Measurements from ENCODE around the gene SIRPA. TPM values are rescaled to one million over a fixed set of nuclear protein-coding genes. Genes with fewer than 3 reads are reported as not detected.
"Not testable (repeated sequence)": the region's sequence is repeated elsewhere in the genome, so short reads cannot be mapped to it uniquely, and the experiment has no call there.

Gene SIRPA
- total RNA-seq, 1 donor from 2014 or later: 20.9 TPM

DNA sequence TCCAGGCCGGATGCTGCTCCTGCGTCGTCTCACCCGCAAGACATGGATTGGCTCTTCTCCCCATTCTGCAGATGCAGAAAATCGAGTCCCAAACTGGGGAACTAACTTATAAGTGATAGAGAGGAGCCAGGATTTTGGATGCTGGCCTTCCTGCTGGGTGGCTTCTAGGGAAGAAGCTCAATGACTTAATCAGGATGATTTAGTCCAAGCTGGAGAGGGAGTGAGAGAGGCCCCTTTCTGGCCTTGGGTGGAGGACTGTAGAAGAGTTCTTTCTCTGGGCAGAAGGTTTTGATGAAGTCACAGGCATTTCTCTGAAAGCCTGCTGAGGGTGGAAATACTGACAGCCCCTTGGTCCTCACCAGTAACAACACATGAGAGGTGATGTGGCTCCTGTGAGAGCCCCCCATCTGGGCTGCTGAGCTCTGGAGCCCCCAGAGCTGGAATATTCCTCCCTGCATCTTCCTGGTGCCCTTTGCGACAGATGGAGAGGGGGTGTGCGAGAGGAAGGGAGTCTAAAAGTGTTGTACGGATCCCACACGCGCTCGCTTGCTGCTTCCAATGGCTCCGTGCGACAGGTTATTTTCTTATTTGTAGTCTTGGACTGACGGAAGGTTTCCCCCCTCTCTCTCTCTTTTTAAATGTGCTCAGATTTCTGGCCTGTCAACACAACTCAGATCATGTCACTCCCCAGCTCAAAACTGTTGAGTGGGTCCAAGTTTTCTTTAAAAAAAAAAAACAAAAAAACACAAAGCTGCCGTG lies 3.5 kb downstream of the SIRPA start:
- DNase-seq (ENCODE audit: missing footprints): peak; percentile 27
- no peak for ATAC-seq
- intact Hi-C loops (cut with DNase I): loop anchor here (5.0 to 10.0 kb wide), 2 partner anchors 34 to 276 kb away; no protein-coding TSS in a partner anchor

DNA sequence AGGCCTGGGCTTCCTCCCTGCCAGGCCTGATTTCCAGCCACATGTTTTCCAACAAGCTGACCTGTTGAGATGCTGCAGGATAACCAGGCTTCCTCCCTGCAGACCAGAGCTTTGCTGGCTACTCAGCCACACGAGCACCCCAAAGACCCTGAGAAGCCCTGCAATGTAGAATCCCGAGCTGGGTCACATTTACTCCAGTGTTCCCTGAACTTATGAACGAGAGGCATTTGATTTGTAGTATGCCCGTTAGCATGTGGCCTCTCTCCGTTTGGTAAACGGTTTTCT lies 4.0 kb downstream of the SIRPA start:
- intact Hi-C loops (cut with DNase I): loop anchor here (5.0 to 10.0 kb wide), 2 partner anchors 33 to 276 kb away; no protein-coding TSS in a partner anchor
- peak; percentile 7 for DNase-seq (ENCODE audit: missing footprints)
- ATAC-seq: no peak

GRCh38 chr20:1900321-1900801 lies 5.2 kb downstream of the SIRPA start:
- intact Hi-C loops (cut with DNase I): no loop called here
- peak; percentile 77 for DNase-seq (ENCODE audit: missing footprints)
- peak; percentile 69 for ATAC-seq

DNA sequence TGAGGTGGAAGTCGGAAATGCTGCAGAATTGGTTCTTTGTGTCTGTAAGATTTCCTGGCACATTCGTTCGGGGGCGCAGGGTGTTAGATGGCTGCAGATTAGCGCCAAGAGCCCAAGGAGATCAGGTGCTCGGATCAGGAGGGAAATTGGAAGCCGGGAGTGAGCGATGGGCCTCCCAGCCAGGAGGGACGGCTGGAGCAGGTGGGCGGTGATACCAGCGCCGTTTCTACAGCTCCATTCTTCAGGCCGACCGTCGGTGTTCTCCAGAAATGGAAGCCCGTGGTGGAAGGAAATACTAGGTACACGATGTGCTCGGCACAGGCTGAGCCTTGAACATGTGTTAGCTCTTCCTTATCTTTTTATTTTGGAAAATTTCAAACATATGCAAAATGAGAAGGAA lies 6.5 kb downstream of the SIRPA start:
- intact Hi-C loops (cut with DNase I): no loop called here
- DNase-seq (ENCODE audit: missing footprints): peak; percentile 25
- ATAC-seq: no peak

GRCh38 chr20:1902188-1902587 lies 7.0 kb downstream of the SIRPA start:
- intact Hi-C loops (cut with DNase I): no loop called here
- ATAC-seq (no peak), DNase-seq (ENCODE audit: missing footprints) (no peak)

DNA sequence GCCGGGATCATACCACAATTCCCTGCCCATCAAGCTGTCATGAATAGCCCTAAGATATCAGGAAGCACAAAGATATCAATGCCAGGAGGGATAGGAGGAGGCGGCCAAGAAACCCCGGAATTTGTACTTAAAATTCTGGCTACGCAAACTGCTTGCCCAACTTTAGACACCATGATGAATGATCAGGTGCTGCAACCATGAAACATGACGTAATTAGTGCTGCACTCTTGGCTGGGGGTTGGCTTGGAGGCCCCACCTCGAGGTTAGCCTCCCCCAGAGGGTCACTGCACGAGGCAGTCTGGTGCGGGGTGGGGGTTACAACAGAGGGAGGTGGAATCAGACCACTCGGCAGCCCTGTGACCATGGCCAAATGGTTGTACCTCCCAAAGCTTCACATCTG lies 8.9 kb downstream of the SIRPA start:
- no peak for DNase-seq (ENCODE audit: missing footprints)
- intact Hi-C loops (cut with DNase I): no loop called here
- ATAC-seq: no peak

GRCh38 chr20:1905009-1905408 lies 9.8 kb downstream of the SIRPA start:
- no peak for ATAC-seq
- intact Hi-C loops (cut with DNase I): no loop called here
- DNase-seq (ENCODE audit: missing footprints): no peak

- intact Hi-C loops (cut with DNase I): no loop called here
- DNase-seq (ENCODE audit: missing footprints) (peak; percentile 43), ATAC-seq (no peak)
Observed at GRCh38 chr20:1905693-1906092, 10.5 kb downstream of the SIRPA start.

- DNase-seq (ENCODE audit: missing footprints) (peak; percentile 8), ATAC-seq (no peak)
- intact Hi-C loops (cut with DNase I): no loop called here
Observed at GRCh38 chr20:1906361-1907051, 11.3 kb downstream of the SIRPA start.

DNA sequence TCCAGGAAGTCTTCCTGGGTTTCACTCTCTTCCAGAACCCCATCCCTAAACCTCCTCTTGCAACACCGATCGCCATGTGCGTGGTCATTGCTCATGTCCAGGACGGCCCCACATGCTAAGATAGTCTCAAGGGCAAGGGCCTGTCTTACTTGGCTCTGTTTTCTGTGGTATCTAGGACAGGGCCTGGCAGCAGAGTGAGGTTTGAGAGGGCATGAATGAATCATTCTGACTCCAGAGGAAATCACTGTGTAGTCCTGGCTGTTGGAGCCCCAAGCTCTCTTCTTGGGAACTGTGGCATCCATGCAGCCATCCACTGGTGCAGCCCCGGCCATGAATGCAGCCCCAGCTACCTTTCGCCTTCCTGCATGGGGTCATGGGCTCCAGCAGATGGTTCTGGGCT lies 12.4 kb downstream of the SIRPA start:
- intact Hi-C loops (cut with DNase I): no loop called here
- peak; percentile 60 for ATAC-seq

DNA sequence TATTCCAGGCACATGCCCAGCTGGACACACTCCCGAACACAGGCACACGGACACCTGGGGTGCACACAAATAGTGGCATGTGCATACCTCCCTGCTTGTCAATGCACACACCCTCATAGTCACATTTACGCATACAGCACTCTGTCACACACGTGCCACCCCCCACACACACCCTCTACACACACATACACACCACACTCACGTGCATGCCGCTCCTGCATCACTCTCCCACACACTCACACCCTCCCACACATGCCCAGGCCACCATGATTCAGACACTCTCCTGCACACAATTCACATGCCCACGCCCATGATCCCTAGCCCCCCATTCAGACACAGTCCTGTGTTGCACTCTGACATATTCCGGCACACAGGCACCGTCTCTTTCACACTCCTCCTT lies 13.0 kb downstream of the SIRPA start:
- DNase-seq (ENCODE audit: missing footprints): no peak
- ATAC-seq: no peak
- intact Hi-C loops (cut with DNase I): no loop called here

More for the DNA sequence above, 12.4 kb downstream of the SIRPA start:
- DNase-seq (ENCODE audit: missing footprints): no peak

DNA sequence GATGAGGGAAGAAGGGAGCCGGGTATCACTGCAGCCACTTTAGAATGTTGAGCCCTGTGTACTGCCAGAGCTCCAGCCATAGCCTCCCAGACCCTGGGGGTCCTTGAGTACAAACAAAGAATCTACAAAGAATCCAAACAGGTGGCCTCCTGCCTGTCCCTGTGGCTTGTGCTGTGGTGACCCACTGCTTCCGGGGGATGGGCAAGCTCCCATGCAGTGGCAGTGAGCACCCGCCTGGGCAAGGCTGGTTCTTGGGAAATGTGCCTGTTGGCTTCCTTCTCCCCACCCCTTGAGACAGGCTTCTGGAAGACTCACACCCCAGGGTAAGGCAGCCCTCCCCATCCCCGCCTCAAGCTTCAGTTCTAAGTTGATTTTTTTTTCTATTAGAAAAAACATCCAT lies 13.9 kb downstream of the SIRPA start:
- DNase-seq (ENCODE audit: missing footprints): no peak
- intact Hi-C loops (cut with DNase I): no loop called here
- no peak for ATAC-seq

DNA sequence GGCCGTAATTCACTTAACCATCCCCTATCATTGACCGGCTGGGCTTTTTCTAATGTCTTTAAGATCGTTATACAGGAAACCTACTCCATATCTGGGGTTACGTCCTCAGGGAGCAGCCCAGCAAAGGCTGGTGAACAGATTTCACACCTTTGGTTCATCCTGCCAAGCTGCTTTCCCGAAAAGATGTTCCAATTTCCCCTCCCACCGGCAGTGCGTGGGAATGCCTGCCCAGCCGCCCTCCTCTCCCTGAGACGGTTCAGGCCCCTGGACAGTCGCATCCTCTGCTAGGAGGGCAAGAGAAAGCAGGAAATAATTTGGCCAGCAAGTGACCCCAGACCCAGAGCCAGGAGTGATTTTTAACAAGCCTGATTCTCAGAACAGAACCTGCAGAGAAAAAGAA lies 16.3 kb downstream of the SIRPA start:
- no peak for ATAC-seq
- intact Hi-C loops (cut with DNase I): no loop called here

GRCh38 chr20:1912053-1912452 lies 16.8 kb downstream of the SIRPA start:
- ATAC-seq (peak; percentile 61), DNase-seq (ENCODE audit: missing footprints) (no peak)
- intact Hi-C loops (cut with DNase I): no loop called here

More for the DNA sequence above, 16.3 kb downstream of the SIRPA start:
- DNase-seq (ENCODE audit: missing footprints): no peak

DNA sequence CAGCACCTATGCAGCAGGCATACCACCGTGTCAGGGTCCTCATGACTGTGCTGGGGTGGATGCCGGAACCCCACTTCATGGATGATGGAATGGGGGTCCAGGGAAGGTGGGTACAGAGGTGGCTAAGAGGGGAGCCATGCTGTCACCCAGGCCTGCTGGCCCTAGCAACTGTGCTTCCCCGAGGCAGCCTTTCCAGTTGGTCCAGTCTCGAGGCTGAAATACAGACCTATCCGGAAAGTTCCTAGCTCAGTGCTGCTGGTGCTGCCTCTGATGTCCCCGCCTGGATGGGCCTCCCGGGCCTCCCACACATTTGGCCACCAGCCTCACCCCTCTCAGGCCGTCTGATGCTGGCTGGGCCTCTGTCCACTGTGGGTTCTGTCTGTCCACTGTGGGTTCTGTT lies 17.4 kb downstream of the SIRPA start:
- intact Hi-C loops (cut with DNase I): no loop called here
- no peak for ATAC-seq
- DNase-seq (ENCODE audit: missing footprints): no peak

DNA sequence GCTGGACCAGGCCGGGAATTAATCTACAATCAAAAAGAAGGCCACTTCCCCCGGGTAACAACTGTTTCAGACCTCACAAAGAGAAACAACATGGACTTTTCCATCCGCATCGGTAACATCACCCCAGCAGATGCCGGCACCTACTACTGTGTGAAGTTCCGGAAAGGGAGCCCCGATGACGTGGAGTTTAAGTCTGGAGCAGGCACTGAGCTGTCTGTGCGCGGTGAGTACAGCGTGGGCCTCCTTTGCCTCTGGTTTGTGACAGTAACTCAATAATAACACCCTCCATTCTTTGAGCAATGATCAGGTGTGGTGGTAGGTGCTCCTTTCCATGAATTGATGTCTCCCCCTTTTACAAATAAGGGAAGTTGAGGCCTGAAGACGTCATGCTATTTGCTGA lies 20.0 kb downstream of the SIRPA start:
- DNase-seq (ENCODE audit: missing footprints); intact Hi-C loops (cut with DNase I); ATAC-seq: not testable (repeated sequence)

- no peak for ATAC-seq
- intact Hi-C loops (cut with DNase I): no loop called here
- no peak for DNase-seq (ENCODE audit: missing footprints)
Observed at GRCh38 chr20:1915725-1916124, 20.5 kb downstream of the SIRPA start.

DNA sequence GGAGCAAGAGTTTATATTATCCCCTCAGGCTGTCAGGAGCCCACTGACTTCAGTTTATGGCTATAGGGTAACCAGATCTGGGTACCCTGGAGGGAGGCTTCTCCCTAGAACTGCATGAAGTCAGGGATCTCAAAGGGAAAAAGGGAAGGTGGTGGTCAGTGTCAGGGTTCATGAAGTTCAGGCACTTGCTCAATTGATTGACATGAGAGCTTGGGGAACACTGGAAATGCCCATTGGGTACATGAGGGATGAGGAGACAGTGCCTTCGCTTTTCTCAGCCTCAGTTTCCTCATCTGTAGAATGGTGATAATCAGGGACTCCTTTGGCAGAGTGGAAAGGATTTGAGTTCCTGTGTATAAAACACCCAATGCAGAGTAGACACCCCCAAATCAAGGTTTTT lies 22.6 kb downstream of the SIRPA start:
- intact Hi-C loops (cut with DNase I): no loop called here
- ATAC-seq (no peak), DNase-seq (ENCODE audit: missing footprints) (no peak)

- ATAC-seq (peak; percentile 53), DNase-seq (ENCODE audit: missing footprints) (no peak)
- intact Hi-C loops (cut with DNase I): no loop called here
Observed at GRCh38 chr20:1918491-1919165, 23.4 kb downstream of the SIRPA start.

DNA sequence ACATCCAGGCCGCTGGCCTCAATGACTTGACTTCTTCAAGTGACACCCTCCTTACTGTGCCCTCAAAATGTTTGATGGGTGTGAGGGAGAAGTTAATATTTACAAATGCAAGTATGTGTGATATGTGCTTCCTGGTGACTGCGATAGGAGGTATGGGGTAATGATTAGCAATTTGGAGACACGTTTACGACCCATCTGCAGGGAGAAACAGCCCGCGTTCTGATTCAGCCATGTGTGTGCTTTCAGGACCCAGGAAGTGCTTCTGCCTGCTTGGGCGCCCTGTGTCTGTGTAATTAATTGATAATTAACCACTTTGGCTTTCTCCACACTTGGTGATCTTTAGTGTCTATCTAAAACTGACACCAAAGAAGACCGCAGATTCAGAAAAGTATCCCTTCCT lies 25.0 kb downstream of the SIRPA start:
- intact Hi-C loops (cut with DNase I): no loop called here
- DNase-seq (ENCODE audit: missing footprints) (no peak), ATAC-seq (no peak)

All from Right ventricle myocardium inferior (tissue), 1 donor.